C1 segment of cervical spinal cord (tissue), 14 donors: ENCODE data around the gene VPS13A.
"Not testable (repeated sequence)": the region's sequence is repeated elsewhere in the genome, so short reads cannot be mapped to it uniquely, and the experiment has no call there.

ENCODE experiments used
- DNase-seq, 14 donors: peaks; one replicate each; lab custom pipeline; 2025; lab: John Stamatoyannopoulos, UW

The VPS13A gene

GRCh38 chr9:77304543-77304942 lies 127.2 kb downstream of the VPS13A start:
- no peak for DNase-seq

GRCh38 chr9:77305622-77306400 lies 128.5 kb downstream of the VPS13A start:
- no peak for DNase-seq

GRCh38 chr9:77307166-77307565 lies 129.8 kb downstream of the VPS13A start:
- DNase-seq = no peak

GRCh38 chr9:77316058-77316457 lies 138.7 kb downstream of the VPS13A start:
- no peak for DNase-seq

- no peak for DNase-seq
Observed at GRCh38 chr9:77325058-77325457, 147.7 kb downstream of the VPS13A start.

- DNase-seq = no peak
Observed at GRCh38 chr9:77328102-77328501, 150.8 kb downstream of the VPS13A start.

- DNase-seq = no peak
Observed at GRCh38 chr9:77370064-77370463, 192.7 kb downstream of the VPS13A start.

- DNase-seq = no peak
Observed at GRCh38 chr9:77374266-77374665, 196.9 kb downstream of the VPS13A start.

- no peak for DNase-seq
Observed at GRCh38 chr9:77375956-77376532, 198.7 kb downstream of the VPS13A start.

GRCh38 chr9:77384406-77384805 lies 207.1 kb downstream of the VPS13A start:
- DNase-seq = no peak

GRCh38 chr9:77386187-77386586 lies 208.9 kb downstream of the VPS13A start:
- no peak for DNase-seq

GRCh38 chr9:77391834-77392233 lies 214.5 kb downstream of the VPS13A start:
- DNase-seq = no peak

GRCh38 chr9:77392328-77392727 lies 215.0 kb downstream of the VPS13A start:
- DNase-seq = no peak

- DNase-seq = not testable (repeated sequence)
Observed at GRCh38 chr9:77398581-77398980, 221.2 kb downstream of the VPS13A start.

- no peak for DNase-seq
Observed at GRCh38 chr9:77399964-77400363, 222.6 kb downstream of the VPS13A start.

- DNase-seq = no peak
Observed at GRCh38 chr9:77402286-77402685, 225.0 kb downstream of the VPS13A start.

GRCh38 chr9:77403239-77403638 lies 225.9 kb downstream of the VPS13A start:
- no peak for DNase-seq

GRCh38 chr9:77408521-77408920 lies 231.2 kb downstream of the VPS13A start:
- not testable (repeated sequence) for DNase-seq

- DNase-seq = no peak
Observed at GRCh38 chr9:77417566-77417965, 240.2 kb downstream of the VPS13A start.

GRCh38 chr9:77418226-77418625 lies 240.9 kb downstream of the VPS13A start:
- no peak for DNase-seq

GRCh38 chr9:77420641-77421040 lies 243.3 kb downstream of the VPS13A start:
- no peak for DNase-seq

GRCh38 chr9:77421506-77422265 lies 244.4 kb downstream of the VPS13A start:
- DNase-seq = no peak

- no peak for DNase-seq
Observed at GRCh38 chr9:77422969-77423368, 245.6 kb downstream of the VPS13A start.
